NT2/D1 (cell line): Measurements from ENCODE around the gene DDX39B.

Source experiments
- SUZ12 ChIP-seq: IDR thresholded peaks from 2 replicates; pipeline ENCODE4 v1.6.1; 2011; ENCODE audit not compliant: insufficient read length, insufficient read depth; ENCODE audit errors: extremely low read depth
- YY1 ChIP-seq: IDR thresholded peaks from 2 replicates; pipeline ENCODE4 v1.6.1; 2011; ENCODE audit not compliant: insufficient read length, insufficient read depth
- ZNF274 ChIP-seq: IDR thresholded peaks from 2 replicates; pipeline ENCODE4 v1.6.1; 2011; ENCODE audit warnings: mild to moderate bottlenecking, low read depth, low read length

- no peak for TF ChIP-seq YY1
- TF ChIP-seq ZNF274 = no peak
- no peak for TF ChIP-seq SUZ12
Measured at GRCh38 chr6:31545291-31545690, 3.5 kb upstream of the DDX39B start.
